Measurements from ENCODE around the gene IRS1.

- no peak for TF ChIP-seq CTCF (conservative IDR thresholded peaks at IDR 0.05 in 1 of 2, IDR thresholded peaks at IDR 0.05 in 1 of 2; ENCODE audit: extremely low read depth in 1 of 2, insufficient read depth in 1 of 2, low read depth in 1 of 2, low read length in 2 of 2)
- TF ChIP-seq EZH2 (IDR thresholded peaks at IDR 0.05; ENCODE audit: borderline replicate concordance, low read length): no peak
Measured at GRCh38 chr2:226780431-226780830, 19.2 kb downstream of the IRS1 start.
